ENCODE results near the gene MSH5.
A peak's percentile ranks its signal among the peaks of the same experiment; 100 is the strongest.
"Not testable (repeated sequence)": the region's sequence is repeated elsewhere in the genome, so short reads cannot be mapped to it uniquely, and the experiment has no call there.

Gene MSH5

DNA sequence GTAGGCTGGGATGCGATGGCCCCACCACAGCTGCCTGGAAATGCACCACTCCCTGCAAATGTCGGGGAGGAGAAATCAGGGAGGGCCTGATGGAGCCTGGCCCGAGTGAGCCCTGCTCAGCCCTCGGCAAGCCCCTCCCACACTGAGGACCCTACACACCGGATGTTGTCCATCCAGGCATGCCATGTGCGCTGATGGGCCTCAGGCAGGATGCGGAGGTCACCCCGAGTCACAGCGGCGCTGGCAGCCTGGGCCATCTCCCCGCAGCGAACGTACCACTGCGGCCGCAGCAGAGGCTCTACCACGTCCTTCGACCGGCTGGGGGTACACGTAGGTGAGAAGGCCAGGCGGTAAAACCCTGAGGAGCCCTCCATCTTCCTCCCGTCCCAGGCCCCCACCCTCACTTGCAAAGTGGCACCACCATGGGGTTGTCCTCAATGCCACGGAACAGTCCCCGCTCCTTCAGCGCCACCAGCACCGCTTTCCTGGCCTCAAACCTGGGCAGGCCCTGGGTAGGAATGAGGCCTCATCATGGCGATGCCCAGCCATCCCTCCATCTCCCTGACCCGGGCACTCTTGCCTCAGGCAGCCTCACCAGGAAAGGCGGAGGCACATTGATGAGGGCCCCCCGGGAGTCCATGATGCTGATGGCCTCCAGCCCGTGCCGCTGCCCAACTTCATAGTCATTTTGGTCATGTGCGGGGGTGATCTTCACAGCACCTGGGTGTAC lies 42.5 kb downstream of the MSH5 start:
- peaks cover 91% of the 10 kb centered on the region for H3K36me3 ChIP-seq (ENCODE audit: insufficient read depth, low read length)
- H3K27me3 ChIP-seq (ENCODE audit: insufficient read depth, low read length): no peaks in the 10 kb centered on the region
- no peak overlapping the region for H3K9ac ChIP-seq (ENCODE audit: low read depth, low read length)
- 96% methylated on average over 32 of the region's 32 CpGs for WGBS
- no peaks in the 10 kb centered on the region for H3K9me3 ChIP-seq (ENCODE audit: insufficient read depth, low read depth, low read length)
- no peak overlapping the region for H3K4me3 ChIP-seq (ENCODE audit: low read length)
- no peaks in the 10 kb centered on the region for H3K4me1 ChIP-seq (ENCODE audit: insufficient read depth, low read length)
- no peak overlapping the region for H3K27ac ChIP-seq (ENCODE audit: low read depth, low read length)

DNA sequence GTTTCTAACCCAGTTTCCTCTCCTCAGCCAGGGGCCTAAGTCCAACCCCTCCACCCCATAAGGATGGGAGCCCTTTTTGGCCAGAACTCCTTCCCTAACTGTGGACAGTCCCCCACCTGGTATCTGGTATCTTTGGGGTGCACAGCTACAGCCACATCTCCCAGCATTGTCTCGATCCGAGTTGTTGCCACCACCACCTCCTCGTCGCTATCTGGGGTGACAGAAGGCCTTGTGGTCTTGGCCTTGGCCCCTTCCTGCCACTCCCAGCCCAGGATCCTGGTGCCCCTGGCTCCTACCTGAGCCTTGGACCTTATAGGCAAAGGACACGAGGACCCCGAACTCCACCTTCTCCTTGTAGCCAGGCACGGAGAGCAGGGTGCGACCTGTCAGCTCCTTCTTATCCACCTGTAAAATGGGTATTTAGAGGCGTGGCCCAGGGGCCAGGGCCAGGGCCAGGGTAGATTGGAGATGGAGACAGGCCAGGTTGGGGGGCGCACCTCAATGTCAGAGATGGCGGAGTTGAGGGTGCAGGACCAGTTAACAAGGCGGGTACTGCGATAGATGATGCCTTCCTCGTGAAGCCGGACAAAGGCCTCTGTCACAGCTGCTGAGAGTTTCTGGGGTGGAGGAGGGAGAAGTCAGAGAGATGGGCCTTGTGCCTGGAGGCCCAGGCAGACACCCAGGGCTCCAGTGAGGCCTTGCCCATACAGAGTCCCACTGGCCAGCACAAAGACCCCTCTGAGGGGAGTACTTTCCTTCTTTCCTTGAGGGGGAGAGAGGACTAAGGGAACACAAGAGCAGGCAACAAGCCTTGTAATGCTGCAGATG lies 44.5 kb downstream of the MSH5 start:
- Histone ChIP-seq H3K9me3 (ENCODE audit: insufficient read depth, low read depth, low read length) (no peaks in the 10 kb centered on the region), H3K4me3 (ENCODE audit: low read length) (no peak overlapping the region), H3K4me1 (ENCODE audit: insufficient read depth, low read length) (no peaks in the 10 kb centered on the region), H3K9ac (ENCODE audit: low read depth, low read length) (no peak overlapping the region), H3K36me3 (ENCODE audit: insufficient read depth, low read length) (peaks cover 86% of the 10 kb centered on the region), H3K27me3 (ENCODE audit: insufficient read depth, low read length) (no peaks in the 10 kb centered on the region), H3K27ac (ENCODE audit: low read depth, low read length) (no peak overlapping the region)
- WGBS: 95% methylated on average over 15 of the region's 15 CpGs

DNA sequence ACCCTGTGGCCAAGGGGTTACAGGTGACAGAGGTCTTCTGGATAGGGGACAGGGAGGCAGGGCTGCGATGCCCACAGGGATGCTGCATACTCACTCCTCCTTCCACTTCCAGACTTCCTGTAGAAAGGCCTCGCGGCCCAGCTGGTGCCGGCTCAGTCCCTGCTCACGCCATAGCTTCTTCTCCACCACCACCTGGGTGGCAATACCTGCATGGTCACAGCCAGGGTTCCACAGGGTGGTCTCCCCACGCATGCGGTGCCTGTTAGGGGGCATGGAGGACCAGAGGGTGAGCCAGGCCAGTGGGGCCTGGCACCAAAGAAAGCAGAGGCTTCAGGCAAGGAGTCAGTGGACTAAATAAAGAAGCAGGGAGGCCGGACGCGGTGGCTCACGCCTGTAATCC lies 45.7 kb downstream of the MSH5 start:
- peaks cover 82% of the 10 kb centered on the region for H3K36me3 ChIP-seq (ENCODE audit: insufficient read depth, low read length)
- no peak overlapping the region for H3K27ac ChIP-seq (ENCODE audit: low read depth, low read length)
- H3K9ac ChIP-seq (ENCODE audit: low read depth, low read length): no peak overlapping the region
- WGBS: 96% methylated on average over 11 of the region's 11 CpGs
- no peaks in the 10 kb centered on the region for H3K9me3 ChIP-seq (ENCODE audit: insufficient read depth, low read depth, low read length)
- no peaks in the 10 kb centered on the region for H3K4me1 ChIP-seq (ENCODE audit: insufficient read depth, low read length)
- H3K27me3 ChIP-seq (ENCODE audit: insufficient read depth, low read length): no peaks in the 10 kb centered on the region
- H3K4me3 ChIP-seq (ENCODE audit: low read length): no peak overlapping the region

- H3K27me3 ChIP-seq (ENCODE audit: insufficient read depth, low read length): no peaks in the 10 kb centered on the region
- H3K27ac ChIP-seq (ENCODE audit: low read depth, low read length): no peak overlapping the region
- no peaks in the 10 kb centered on the region for H3K9me3 ChIP-seq (ENCODE audit: insufficient read depth, low read depth, low read length)
- 0 out of 2 replicates have a peak, but pooled peaks cover 5% of the 10 kb centered on the region for H3K4me1 ChIP-seq (ENCODE audit: insufficient read depth, low read length)
- WGBS: 82% methylated on average over 12 of the region's 12 CpGs
- peaks cover 53% of the 10 kb centered on the region for H3K36me3 ChIP-seq (ENCODE audit: insufficient read depth, low read length)
- H3K4me3 ChIP-seq (ENCODE audit: low read length): no peak overlapping the region
- H3K9ac ChIP-seq (ENCODE audit: low read depth, low read length): no peak overlapping the region
Measured at GRCh38 chr6:31791324-31792089, 51.7 kb downstream of the MSH5 start.

DNA sequence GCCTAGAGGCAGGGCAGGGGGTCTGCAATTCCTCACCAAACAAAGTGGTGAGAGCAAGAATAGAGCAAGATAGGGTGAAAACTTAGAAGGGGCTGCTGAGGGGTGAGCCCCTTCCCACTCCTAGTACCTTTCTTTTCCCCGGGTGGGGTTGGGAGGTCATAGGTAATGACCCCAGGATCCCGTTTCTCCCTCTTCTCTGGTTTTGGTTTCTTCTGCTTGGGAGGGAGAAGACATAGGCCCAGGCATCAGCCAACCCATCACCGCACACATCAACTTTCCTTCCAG lies 52.2 kb downstream of the MSH5 start:
- H3K27me3 ChIP-seq (ENCODE audit: insufficient read depth, low read length): no peaks in the 10 kb centered on the region
- 100% methylated on average over 2 of the region's 3 CpGs for WGBS
- 0 out of 2 replicates have a peak, but pooled peaks cover 5% of the 10 kb centered on the region for H3K4me1 ChIP-seq (ENCODE audit: insufficient read depth, low read length)
- peaks cover 53% of the 10 kb centered on the region for H3K36me3 ChIP-seq (ENCODE audit: insufficient read depth, low read length)
- no peak overlapping the region for H3K4me3 ChIP-seq (ENCODE audit: low read length)
- H3K27ac ChIP-seq (ENCODE audit: low read depth, low read length): no peak overlapping the region
- no peaks in the 10 kb centered on the region for H3K9me3 ChIP-seq (ENCODE audit: insufficient read depth, low read depth, low read length)
- no peak overlapping the region for H3K9ac ChIP-seq (ENCODE audit: low read depth, low read length)

- H3K4me3 ChIP-seq (ENCODE audit: low read length): no peak overlapping the region
- 96% methylated on average over 12 of the region's 12 CpGs for WGBS
- no peak overlapping the region for H3K9ac ChIP-seq (ENCODE audit: low read depth, low read length)
- peaks cover 54% of the 10 kb centered on the region for H3K36me3 ChIP-seq (ENCODE audit: insufficient read depth, low read length)
- 0 out of 2 replicates have a peak, but pooled peaks cover 5% of the 10 kb centered on the region for H3K4me1 ChIP-seq (ENCODE audit: insufficient read depth, low read length)
- H3K27ac ChIP-seq (ENCODE audit: low read depth, low read length): no peak overlapping the region
- H3K27me3 ChIP-seq (ENCODE audit: insufficient read depth, low read length): no peaks in the 10 kb centered on the region
- H3K9me3 ChIP-seq (ENCODE audit: insufficient read depth, low read depth, low read length): no peaks in the 10 kb centered on the region
Measured at GRCh38 chr6:31792761-31793171, 53.0 kb downstream of the MSH5 start.

DNA sequence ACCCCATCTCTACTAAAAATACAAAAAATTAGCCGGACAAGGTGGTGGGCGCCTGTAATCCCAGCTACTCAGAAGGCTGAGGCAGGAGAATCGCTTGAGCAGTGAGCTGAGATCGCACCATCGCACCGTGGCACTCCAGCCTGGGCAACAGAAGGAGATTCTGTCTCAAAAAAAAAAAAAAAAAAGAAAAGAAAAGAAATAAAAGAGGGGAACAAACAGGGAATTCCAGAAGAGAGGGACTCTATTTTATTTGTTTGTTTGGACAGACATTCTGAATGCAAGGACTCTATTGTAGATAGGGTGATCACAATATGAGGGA lies 54.1 kb downstream of the MSH5 start:
- not testable (repeated sequence) for H3K27ac ChIP-seq (ENCODE audit: low read depth, low read length)

GRCh38 chr6:31794294-31794865 lies 54.6 kb downstream of the MSH5 start:
- Histone ChIP-seq H3K4me3 (ENCODE audit: low read length) (peak overlapping the region; percentile 96), H3K9ac (ENCODE audit: low read depth, low read length) (peak overlapping the region; percentile 98), H3K27ac (ENCODE audit: low read depth, low read length) (peak overlapping the region; percentile 94; the same call in 1 of the 2 replicates), H3K36me3 (ENCODE audit: insufficient read depth, low read length) (peaks cover 58% of the 10 kb centered on the region), H3K9me3 (ENCODE audit: insufficient read depth, low read depth, low read length) (no peaks in the 10 kb centered on the region), H3K4me1 (ENCODE audit: insufficient read depth, low read length) (0 out of 2 replicates have a peak, but pooled peaks cover 5% of the 10 kb centered on the region), H3K27me3 (ENCODE audit: insufficient read depth, low read length) (no peaks in the 10 kb centered on the region)
- whole genome bisulfite sequencing: 13% methylated on average over 7 of the region's 7 CpGs

More for the DNA sequence above, 54.1 kb downstream of the MSH5 start:
- Histone ChIP-seq H3K4me3 (ENCODE audit: low read length) (peak overlapping the region; percentile 96), H3K36me3 (ENCODE audit: insufficient read depth, low read length) (peaks cover 60% of the 10 kb centered on the region), H3K9ac (ENCODE audit: low read depth, low read length) (peak overlapping the region; percentile 98; the same call in 1 of the 2 replicates)
- H3K9me3 ChIP-seq (ENCODE audit: insufficient read depth, low read depth, low read length); H3K4me1 ChIP-seq (ENCODE audit: insufficient read depth, low read length); H3K27me3 ChIP-seq (ENCODE audit: insufficient read depth, low read length): not testable (repeated sequence)
- WGBS: 93% methylated on average over 6 of the region's 6 CpGs

- Histone ChIP-seq H3K4me1 (ENCODE audit: insufficient read depth, low read length) (0 out of 2 replicates have a peak, but pooled peaks cover 5% of the 10 kb centered on the region), H3K9ac (ENCODE audit: low read depth, low read length) (peak overlapping the region; percentile 98), H3K4me3 (ENCODE audit: low read length) (peak overlapping the region; percentile 96), H3K27me3 (ENCODE audit: insufficient read depth, low read length) (no peaks in the 10 kb centered on the region), H3K9me3 (ENCODE audit: insufficient read depth, low read depth, low read length) (no peaks in the 10 kb centered on the region), H3K36me3 (ENCODE audit: insufficient read depth, low read length) (peaks cover 55% of the 10 kb centered on the region), H3K27ac (ENCODE audit: low read depth, low read length) (peak overlapping the region; percentile 94)
- WGBS: 1% methylated on average over 39 of the region's 44 CpGs
Measured at GRCh38 chr6:31794866-31795615, 55.2 kb downstream of the MSH5 start.

DNA sequence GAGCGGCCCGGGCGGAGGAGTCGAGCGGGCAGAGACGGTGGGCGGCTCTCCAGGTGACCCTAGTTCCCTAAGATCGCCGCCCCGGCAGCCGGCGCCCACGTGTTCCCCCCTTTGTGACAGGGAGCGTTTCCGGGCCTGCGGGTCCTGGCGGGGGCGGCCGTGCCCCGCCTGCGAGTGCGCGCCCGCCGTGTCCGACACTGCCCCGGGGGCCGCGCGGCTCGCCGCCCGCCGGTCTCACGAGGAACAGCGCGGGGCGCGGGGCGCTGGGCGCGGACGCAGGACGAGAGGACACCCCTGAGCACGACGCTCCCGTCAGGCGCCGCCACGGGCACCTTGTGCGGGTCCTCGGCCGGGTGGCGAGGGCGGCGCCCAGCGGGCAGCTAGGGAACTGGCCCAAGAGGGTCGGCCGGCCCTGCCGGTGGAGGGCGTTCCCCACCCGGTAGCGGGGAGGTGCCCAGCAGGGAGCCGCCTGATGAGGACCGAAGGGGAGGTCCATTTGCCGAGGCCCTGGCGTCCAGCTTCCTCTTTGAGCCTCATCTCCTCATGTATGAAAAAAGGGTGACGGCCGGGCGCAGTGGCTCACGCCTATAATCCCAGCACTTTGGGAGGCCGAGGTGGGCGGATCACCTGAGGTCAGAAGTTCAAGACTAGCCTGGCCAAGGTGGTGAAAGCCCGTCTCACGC lies 56.0 kb downstream of the MSH5 start, which contains the start of gene VARS1:
Gene VARS1, minus strand, starts transcription at position 137 of the 683 bp plus-strand sequence. CDS start 535 bp downstream, outside the sequence.
- 2% methylated on average over 75 of the region's 75 CpGs for WGBS
- H3K4me3 ChIP-seq (ENCODE audit: low read length): peak within 1 kb of the TSS; percentile 96
- peaks cover 49% of the 10 kb centered on the region for H3K36me3 ChIP-seq (ENCODE audit: insufficient read depth, low read length)
- 0 out of 2 replicates have a peak, but pooled peaks cover 5% of the 10 kb centered on the region for H3K4me1 ChIP-seq (ENCODE audit: insufficient read depth, low read length)
- H3K27ac ChIP-seq (ENCODE audit: low read depth, low read length): peak within 1 kb of the TSS; percentile 94
- H3K9ac ChIP-seq (ENCODE audit: low read depth, low read length): peak within 1 kb of the TSS; percentile 98
- no peaks in the 10 kb centered on the region for H3K27me3 ChIP-seq (ENCODE audit: insufficient read depth, low read length)
- H3K9me3 ChIP-seq (ENCODE audit: insufficient read depth, low read depth, low read length): no peaks in the 10 kb centered on the region

All from HUES64 (cell line).